Measurements from ENCODE around the gene RDH14.

The RDH14 gene

DNA sequence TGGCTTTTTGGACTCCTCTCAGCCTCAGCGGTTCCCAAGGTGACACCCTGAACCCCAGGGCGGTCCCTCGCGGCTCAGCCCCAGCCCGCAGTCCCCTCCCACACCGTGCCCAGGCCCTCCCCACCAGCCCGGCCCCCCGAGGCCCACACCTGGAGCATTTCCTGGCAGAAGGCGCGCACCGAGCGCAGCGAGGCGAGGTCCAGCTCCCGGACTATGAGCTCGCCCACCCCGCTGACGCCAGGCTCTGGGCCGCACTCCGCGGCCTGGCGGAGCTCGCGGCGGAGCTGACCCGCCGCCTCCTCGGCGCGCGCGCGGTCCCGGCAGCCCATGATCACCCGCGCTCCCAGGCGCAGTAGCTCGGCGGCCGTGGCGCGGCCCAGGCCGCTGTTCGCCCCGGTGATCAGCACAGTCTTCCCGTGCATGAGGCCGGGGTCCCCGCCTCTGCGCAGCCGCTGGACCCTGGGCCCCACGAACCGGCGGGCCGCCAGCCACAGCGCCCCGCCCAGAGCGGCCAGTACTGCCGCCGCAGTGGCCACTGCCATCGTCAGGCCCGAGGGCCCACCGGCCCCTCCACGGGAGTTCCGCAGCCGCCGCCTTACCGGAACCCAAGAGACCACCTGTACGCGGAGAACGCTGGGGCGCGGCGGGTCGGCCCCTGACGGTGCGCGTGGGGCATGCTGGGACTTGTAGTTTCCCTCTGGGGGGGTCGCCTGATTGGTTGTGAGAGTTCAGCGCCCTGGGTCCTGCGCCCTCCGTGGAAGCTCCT lies at the start of gene RDH14:
Gene RDH14 (minus strand): TSS at position 623 of the 766 bp plus-strand sequence. CDS start 81 bp downstream, at position 542.
- peak; percentile 74 to 82 for DNase-seq (ENCODE audit: low read depth in 2 of 2)

- DNase-seq (ENCODE audit: low read depth in 2 of 2): no peak
Measured at GRCh38 chr2:18610090-18610489, 49.6 kb upstream of the RDH14 start.

GRCh38 chr2:18605115-18605514 lies 44.7 kb upstream of the RDH14 start:
- DNase-seq (ENCODE audit: low read depth in 2 of 2): no peak

DNA sequence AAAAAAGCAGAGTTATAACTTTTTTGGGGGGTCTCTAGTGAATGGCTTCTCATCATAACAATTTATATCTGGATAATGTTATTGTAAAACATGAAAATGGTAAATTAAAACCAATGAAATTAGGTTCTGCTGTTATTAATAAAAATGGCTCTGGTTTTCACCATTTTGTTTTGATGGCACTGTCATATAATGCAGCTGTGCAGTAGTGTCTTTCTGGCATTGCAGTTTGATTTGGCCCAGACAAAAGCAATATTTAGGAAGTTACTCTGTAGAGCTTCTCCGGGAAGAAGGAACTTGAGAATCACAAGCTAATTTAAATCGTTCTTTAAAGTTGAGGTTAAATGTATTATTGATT lies 44.1 kb upstream of the RDH14 start:
- no peak for DNase-seq (ENCODE audit: low read depth in 2 of 2)

GRCh38 chr2:18603854-18604530 lies 43.5 kb upstream of the RDH14 start:
- no peak for DNase-seq (ENCODE audit: low read depth in 2 of 2)

- DNase-seq (ENCODE audit: low read depth in 2 of 2): no peak
Measured at GRCh38 chr2:18602298-18602697, 41.8 kb upstream of the RDH14 start.

DNA sequence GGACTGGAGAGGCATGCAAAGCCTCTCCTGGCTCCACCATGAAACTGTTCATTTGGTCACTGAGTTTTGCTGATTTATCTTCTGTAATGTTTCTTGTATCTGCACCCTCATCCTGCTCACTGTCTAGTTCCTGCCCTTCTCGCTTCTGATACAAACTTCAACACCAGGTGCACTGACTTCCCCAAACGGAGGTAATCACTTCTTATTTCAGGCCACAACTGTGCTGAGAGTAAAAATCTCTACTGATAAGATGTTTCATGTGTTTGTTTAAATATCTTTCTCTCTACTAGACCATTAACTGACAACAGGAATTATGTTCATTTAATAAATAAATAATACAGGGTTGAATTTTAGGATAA lies 39.8 kb upstream of the RDH14 start:
- no peak for DNase-seq (ENCODE audit: low read depth in 2 of 2)

DNA sequence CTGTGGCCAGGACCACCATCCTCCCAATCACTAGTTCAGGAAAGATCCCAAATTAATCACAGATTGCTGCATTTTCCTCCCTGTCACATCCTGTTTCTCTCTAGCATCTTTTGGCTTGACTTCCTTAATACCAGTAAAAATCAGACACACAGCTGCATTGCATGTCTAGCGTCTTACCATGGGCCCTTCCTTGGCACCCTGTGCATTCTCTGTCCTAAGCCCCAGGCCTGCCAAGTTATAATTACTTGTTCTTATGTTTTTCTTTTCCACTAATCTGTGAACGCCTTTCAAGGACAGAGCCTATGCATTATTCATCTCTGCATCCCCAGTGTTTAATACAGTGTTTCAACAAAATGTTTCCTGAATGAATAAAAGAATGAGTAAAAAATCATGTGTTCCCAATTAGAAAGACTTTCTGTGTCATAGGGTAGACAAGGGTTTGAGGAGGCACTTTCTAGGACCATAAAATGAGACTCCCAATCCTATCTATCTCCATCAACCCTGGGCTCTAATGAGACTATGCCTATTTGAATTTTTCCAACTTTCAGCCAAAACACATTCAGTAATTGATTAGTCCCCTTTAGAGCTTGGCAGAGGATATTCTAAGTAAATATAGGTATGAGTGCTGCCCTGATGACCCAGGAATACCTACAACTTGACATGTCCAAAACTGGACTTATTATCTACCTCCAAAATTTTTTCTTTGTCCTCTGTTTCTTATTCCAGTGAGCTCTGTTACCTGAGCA lies 39.2 kb upstream of the RDH14 start:
- DNase-seq (ENCODE audit: low read depth in 2 of 2): no peak

- DNase-seq (ENCODE audit: low read depth in 2 of 2): no peak
Measured at GRCh38 chr2:18598848-18599484, 38.5 kb upstream of the RDH14 start.

DNA sequence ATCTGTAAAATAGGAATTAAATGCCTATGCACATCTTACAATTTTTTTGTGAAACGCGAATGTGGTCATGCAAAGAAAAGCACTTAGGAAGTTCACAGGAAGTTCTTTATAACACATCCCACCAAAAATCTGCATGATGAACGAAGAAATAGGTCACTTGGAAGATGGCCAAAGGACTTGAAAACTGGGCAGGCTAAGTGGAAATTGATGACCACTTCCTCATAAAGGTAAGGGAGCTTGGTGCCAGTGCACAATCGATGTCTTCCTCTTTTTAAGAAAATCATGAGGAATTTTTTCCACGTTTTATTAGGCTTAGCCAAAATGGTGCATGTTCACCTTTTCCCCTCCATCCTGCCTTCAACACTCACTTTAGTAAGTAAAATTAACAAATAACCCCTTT lies 37.2 kb upstream of the RDH14 start:
- DNase-seq (ENCODE audit: low read depth in 2 of 2): no peak

DNA sequence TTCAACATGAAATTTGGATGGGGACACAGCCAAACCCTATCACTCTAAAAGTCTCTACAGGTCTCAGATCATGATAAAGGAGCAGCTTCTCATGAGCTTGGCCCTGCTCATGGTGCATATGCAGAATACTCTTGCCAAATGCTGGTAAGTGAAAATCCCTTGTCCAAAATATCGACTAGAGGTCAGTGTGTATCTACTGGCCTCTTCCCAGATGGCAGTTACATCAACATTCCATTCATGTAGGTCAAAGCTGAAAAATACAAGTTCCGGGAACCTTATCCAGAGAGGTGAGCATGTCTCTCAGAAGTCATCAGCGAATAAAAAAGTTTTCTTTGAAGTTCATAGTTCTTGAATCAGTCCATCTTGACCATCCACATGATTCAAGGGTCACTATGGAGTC lies 36.5 kb upstream of the RDH14 start:
- DNase-seq (ENCODE audit: low read depth in 2 of 2): no peak

DNA sequence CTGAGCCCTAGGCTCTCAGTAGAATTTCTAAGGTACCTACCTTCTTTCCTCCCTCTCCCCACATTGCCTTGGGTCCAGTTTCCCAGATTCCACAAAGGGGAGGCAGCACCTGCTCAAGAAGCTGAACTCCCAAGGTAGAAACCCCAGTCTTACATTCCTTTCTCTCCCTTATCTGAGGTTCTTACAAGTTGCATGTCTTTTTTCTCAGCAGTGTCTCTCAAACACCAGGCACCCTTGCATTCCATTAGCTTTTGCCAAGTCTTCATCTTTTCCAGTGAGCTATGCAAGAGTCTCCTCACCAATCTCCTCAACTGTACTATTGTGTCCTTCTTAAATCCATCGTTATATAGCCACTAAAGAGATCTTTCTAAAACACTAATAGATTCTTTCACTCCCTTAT lies 33.0 kb upstream of the RDH14 start:
- DNase-seq (ENCODE audit: low read depth in 2 of 2): no peak

DNA sequence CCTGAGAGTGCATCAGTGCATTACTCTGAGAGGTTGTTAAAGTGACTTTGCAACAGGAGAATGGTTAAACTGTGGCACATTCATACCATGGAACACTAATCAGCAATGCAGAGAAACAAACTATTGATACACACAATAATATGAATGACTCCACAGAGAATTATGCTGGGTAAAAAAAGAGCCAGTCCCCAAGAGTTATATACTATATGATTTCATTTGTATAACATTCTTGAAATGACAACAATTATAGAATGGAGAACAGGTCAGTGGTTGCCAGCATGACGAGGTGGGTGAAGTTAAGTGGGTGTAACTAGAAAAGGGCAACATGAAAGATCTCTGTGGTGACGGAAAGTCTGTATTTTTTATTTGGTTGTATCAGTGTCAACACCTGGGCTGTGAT lies 31.9 kb upstream of the RDH14 start:
- DNase-seq (ENCODE audit: low read depth in 2 of 2): no peak

- no peak for DNase-seq (ENCODE audit: low read depth in 2 of 2)
Measured at GRCh38 chr2:18589354-18589753, 28.9 kb upstream of the RDH14 start, which contains the start of gene NT5C1B. TSS of gene NT5C1B (minus strand) at chr2:18589569. CDS start at chr2:18589468, 101 bp downstream.

DNA sequence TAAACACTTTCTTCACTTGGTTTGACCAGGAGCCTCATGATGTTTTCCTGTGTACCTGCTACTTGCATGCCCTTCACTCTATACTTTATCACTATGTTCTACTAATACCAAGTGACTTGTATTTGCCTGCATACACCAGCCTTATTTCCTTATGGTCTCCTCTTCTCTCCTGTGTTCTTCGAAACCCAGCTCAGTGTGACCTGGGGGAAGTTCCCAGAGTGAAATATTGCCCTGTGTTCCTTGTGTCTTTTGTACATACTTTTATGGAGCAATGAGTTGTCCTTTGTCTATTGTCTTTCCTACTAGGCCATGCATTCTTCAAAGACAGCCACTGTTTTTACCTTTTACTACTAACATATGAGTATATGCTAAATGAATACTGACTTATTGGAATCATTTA lies 28.3 kb upstream of the RDH14 start:
- no peak for DNase-seq (ENCODE audit: low read depth in 2 of 2)

DNA sequence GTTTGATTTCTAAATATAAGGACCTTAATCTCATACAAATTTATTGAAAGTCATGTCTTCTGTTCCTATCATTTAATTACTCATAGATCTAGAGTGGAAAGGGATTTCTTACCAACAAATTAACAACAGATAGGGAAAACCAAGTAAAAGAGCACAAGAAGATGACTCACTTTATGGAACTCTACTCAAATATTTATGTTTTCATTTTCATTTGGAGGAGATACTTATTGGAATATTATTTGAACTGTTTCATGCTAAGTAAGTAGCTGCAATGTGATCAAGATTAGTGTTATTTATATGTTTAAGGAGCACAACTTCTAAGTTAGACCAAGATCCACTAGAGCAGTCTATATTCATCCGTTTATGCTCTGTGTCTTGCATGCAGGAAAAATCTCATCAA lies 27.6 kb upstream of the RDH14 start:
- no peak for DNase-seq (ENCODE audit: low read depth in 2 of 2)

- DNase-seq (ENCODE audit: low read depth in 2 of 2): no peak
Measured at GRCh38 chr2:18585526-18585925, 25.1 kb upstream of the RDH14 start.

GRCh38 chr2:18584608-18584954 lies 24.1 kb upstream of the RDH14 start:
- DNase-seq (ENCODE audit: low read depth in 2 of 2): no peak

GRCh38 chr2:18583905-18584607 lies 23.6 kb upstream of the RDH14 start:
- no peak for DNase-seq (ENCODE audit: low read depth in 2 of 2)

- no peak for DNase-seq (ENCODE audit: low read depth in 2 of 2)
Measured at GRCh38 chr2:18580606-18581005, 20.2 kb upstream of the RDH14 start.

- no peak for DNase-seq (ENCODE audit: low read depth in 2 of 2)
Measured at GRCh38 chr2:18578033-18578432, 17.6 kb upstream of the RDH14 start.
